Ectodermal cell (in vitro differentiated cells): ENCODE measurements around the gene GOLGA1.

Experiments used
- H3K27ac ChIP-seq: 2 replicates; pipeline ENCODE4 v1.7.0; 2013; ENCODE audit warnings: mild to moderate bottlenecking, low read depth, low read length; ENCODE audit not compliant: insufficient read depth, poor library complexity, severe bottlenecking
- H3K27me3 ChIP-seq: 2 replicates; pipeline ENCODE4 v1.7.0; 2013; ENCODE audit warnings: mild to moderate bottlenecking, low read length; ENCODE audit not compliant: insufficient read depth, control insufficient read depth, poor library complexity, severe bottlenecking
- H3K36me3 ChIP-seq: one replicate; pipeline ENCODE4 v1.7.0; 2013; ENCODE audit warnings: low read length; ENCODE audit not compliant: control insufficient read depth, insufficient read depth
- H3K4me1 ChIP-seq: one replicate; pipeline ENCODE4 v1.7.0; 2013; ENCODE audit warnings: low read length; ENCODE audit not compliant: control insufficient read depth, insufficient read depth
- H3K4me3 ChIP-seq: 2 replicates; pipeline ENCODE4 v1.7.0; 2013; ENCODE audit warnings: low read depth, low read length, control low read depth; ENCODE audit not compliant: insufficient read depth
- H3K9me3 ChIP-seq: 2 replicates; pipeline ENCODE4 v1.7.0; 2013; ENCODE audit warnings: mild to moderate bottlenecking, low read length, moderate library complexity; ENCODE audit not compliant: control insufficient read depth
- WGBS, 2 experiments: methylation state at CpG; one replicate each; pipeline ENCODE4 v1.1.7; 2013; ENCODE audit warnings: missing lambda C conversion rate in 2 of 2; 5-methylcytosine and 5-hydroxymethylcytosine counted together

The GOLGA1 gene

DNA sequence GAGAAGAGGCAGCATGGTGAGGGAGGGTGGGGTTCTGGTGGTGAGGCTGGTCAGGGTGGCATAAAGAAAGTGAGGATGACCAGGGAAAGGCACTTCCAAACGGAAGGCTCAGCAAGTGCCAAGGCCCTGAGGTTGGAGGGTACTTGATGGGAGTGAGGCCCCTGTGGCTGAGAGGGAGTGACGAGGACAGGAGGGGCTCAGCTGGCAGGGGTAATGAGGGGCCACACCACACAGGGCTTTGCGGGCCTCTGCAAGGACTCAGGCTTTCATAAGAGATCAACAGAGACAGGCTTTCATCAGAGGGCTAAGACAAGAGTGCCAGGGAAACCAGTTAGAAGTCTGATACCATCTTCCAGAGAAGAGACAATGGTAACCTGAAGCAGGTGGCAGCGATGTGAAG lies 55.3 kb downstream of the GOLGA1 start:
- H3K27me3 ChIP-seq: no peaks in the 10 kb centered on the region

DNA sequence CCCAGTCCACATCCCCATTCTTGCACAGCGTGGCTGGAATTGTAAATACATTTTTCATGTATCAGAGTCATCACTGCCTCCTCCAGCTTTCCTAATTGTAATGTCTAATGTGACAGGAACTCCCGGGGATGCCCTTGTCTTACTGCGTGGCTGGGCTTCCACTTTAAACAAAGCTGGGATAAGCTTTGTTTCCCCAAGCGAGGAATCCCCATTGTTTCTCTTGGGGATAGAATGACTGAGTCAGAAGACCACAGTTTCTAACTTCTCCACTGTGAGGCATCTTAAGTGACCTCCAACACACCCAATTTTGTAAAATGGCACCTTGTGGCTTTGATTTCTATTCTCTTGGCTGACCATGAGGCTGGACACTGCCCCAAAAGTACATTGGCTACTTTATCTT lies 56.5 kb downstream of the GOLGA1 start:
- Histone ChIP-seq H3K27ac (peak overlapping the region; percentile 26), H3K4me3 (no peak overlapping the region), H3K4me1 (peaks cover 13% of the 10 kb centered on the region), H3K36me3 (no peaks in the 10 kb centered on the region), H3K9me3 (no peaks in the 10 kb centered on the region), H3K27me3 (no peaks in the 10 kb centered on the region)
- 34 to 35% methylated on average over 4 of the region's 4 CpGs for WGBS, 2 experiments

More for the DNA sequence above, 55.3 kb downstream of the GOLGA1 start:
- Histone ChIP-seq H3K4me3 (no peak overlapping the region), H3K27ac (no peak overlapping the region), H3K4me1 (peaks cover 6% of the 10 kb centered on the region), H3K36me3 (no peaks in the 10 kb centered on the region), H3K9me3 (no peaks in the 10 kb centered on the region)
- 94 to 96% methylated on average over 4 of the region's 4 CpGs for WGBS, 2 experiments

DNA sequence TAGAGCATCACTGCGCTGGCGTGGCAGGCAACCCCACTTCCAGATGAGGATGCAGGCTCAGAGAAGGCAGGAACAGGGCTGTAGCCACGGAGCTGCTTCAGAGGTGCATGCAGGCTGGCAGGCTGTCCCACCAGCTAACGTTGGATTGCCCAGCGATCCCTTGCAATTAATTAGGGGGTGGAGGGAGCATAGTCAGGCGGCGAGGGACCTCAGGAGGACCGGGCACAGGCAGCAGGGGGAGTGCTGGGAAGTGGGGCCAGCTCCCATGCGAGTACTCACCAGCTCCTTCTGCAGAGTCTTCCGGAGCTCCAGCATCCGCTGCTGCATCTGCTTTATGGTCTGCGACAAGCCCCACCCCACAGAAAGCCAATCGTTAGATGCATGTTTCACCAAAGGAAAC lies 58.7 kb downstream of the GOLGA1 start:
- H3K4me1 ChIP-seq: peaks cover 13% of the 10 kb centered on the region
- no peak overlapping the region for H3K4me3 ChIP-seq
- H3K9me3 ChIP-seq: no peaks in the 10 kb centered on the region
- WGBS, 2 experiments: 70 to 71% methylated on average over 13 of the region's 13 CpGs
- H3K36me3 ChIP-seq: no peaks in the 10 kb centered on the region
- H3K27me3 ChIP-seq: no peaks in the 10 kb centered on the region
- no peak overlapping the region for H3K27ac ChIP-seq

DNA sequence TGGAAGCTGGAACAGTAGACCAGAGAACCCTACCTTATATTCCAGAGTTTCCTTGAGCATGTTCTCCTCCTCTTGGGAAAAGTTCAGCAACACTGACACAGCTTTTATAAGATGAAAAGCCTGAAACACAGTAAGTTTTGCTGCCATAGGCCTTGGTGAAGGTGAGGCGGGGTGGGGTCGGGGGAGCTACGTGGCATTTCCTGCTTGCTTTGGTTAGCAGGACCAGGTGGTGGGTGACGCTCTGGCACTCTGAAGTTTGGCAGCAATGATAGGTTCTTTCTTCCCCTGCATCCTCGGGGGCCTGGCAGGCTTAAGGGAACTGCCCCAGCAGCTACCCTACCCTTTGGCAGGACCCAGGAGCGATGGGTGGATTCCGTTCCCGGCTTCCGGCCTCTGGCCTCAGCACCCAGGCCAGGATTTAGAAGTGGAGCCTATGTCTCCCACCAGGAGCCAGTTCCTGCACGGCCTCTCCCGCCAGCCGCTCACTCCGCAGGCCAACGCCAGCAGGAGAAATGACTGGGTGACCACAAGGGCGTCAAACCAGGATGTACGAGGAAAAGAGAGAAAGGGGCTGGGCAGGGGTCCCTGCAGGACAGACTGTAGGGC lies 59.6 kb downstream of the GOLGA1 start:
- 92% methylated on average over 16 of the region's 16 CpGs for WGBS, 2 experiments
- no peak overlapping the region for H3K4me3 ChIP-seq
- H3K27ac ChIP-seq: no peak overlapping the region
- no peaks in the 10 kb centered on the region for H3K27me3 ChIP-seq
- H3K9me3 ChIP-seq: no peaks in the 10 kb centered on the region
- peaks cover 5% of the 10 kb centered on the region for H3K36me3 ChIP-seq
- peaks cover 13% of the 10 kb centered on the region for H3K4me1 ChIP-seq

DNA sequence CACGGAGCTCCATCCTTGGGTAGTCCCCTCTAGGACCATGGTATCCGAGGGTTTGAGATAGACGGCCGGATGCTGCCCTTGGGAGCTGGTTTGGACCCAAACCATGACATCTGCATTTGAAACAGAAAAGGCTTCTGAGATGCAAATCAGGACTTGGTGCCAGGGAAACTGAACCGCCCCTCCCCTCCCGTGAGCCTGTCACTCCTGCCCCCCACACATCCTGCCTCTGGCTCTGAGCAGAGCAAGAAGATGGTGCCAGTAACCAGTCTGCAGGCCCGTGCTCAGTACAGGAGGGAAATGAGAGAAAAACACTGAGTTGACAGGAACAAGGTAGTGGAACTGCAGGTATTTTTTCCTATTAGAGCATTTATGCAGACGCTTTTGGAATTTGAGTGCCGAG lies 60.4 kb downstream of the GOLGA1 start:
- Histone ChIP-seq H3K27me3 (no peaks in the 10 kb centered on the region), H3K4me3 (no peak overlapping the region), H3K27ac (no peak overlapping the region), H3K4me1 (peaks cover 13% of the 10 kb centered on the region), H3K36me3 (peaks cover 5% of the 10 kb centered on the region), H3K9me3 (no peaks in the 10 kb centered on the region)
- WGBS, 2 experiments: 31 to 35% methylated on average over 9 of the region's 9 CpGs

DNA sequence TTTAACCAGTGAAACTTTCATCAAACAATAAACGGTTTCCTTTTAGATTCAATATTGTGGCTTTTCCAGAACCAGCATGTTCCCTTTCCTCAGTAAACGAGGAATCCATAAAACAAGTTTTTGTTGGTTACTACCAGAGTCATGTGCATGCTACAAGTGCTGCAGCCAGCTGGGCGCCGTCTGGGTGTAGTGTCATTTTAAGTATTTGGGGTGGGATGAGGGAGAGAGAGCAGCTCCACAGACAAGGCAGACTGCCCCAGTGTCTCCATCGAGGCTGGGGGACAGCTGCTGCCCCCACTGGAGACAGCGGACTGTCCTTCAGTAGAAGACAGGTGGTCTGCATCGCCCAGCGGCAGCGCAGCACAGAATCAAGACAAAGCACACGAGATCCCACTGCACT lies 61.7 kb downstream of the GOLGA1 start:
- WGBS, 2 experiments: 88 to 92% methylated on average over 10 of the region's 10 CpGs
- H3K27me3 ChIP-seq: no peaks in the 10 kb centered on the region
- no peak overlapping the region for H3K27ac ChIP-seq
- H3K4me1 ChIP-seq: peaks cover 7% of the 10 kb centered on the region
- H3K9me3 ChIP-seq: no peaks in the 10 kb centered on the region
- no peak overlapping the region for H3K4me3 ChIP-seq
- peaks cover 17% of the 10 kb centered on the region for H3K36me3 ChIP-seq

DNA sequence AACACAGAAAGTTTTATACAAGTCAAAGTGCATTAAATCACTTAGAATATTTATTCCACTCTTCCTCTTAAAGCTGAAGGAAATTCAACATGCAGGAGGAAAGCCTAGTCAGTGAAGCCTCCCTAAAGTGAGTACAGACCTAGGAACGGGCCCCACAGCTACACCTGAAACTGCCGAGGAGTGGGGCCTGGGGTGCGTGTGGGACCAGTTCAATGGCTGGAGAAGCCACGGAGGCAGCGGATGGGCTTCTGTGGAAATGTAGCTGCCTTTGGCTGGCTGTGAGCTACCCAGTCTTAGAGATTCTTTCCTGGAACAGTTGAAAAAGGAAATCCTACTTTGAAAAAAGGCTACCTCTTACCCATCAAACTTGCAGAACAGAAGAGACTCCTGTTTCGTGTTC lies 62.4 kb downstream of the GOLGA1 start:
- Histone ChIP-seq H3K4me3 (no peak overlapping the region), H3K36me3 (peaks cover 23% of the 10 kb centered on the region), H3K9me3 (no peaks in the 10 kb centered on the region), H3K27ac (peak overlapping the region; percentile 26), H3K4me1 (peaks cover 7% of the 10 kb centered on the region), H3K27me3 (no peaks in the 10 kb centered on the region)
- WGBS, 2 experiments: 93 to 95% methylated on average over 6 of the region's 6 CpGs

DNA sequence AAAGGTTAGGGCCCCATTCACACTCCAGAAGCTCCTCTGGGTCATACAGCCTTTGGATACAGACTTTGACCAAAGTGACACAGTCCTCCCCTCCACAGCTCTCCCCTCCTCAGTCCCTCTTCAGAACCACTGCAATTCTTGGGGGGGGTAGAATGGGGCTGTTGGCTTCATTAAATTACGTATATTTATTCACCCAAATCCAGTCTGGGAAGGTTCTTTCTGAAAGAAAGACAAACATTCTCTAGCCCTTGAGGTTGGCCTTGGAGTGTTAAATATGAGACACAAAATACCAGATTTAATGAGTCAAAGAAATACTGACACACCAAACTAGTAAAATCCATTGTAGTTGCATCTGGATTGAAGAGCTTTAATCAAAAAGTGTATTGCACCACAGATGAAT lies 62.9 kb downstream of the GOLGA1 start:
- H3K27ac ChIP-seq: no peak overlapping the region
- H3K4me1 ChIP-seq: peaks cover 7% of the 10 kb centered on the region
- H3K9me3 ChIP-seq: no peaks in the 10 kb centered on the region
- no peaks in the 10 kb centered on the region for H3K27me3 ChIP-seq
- peaks cover 24% of the 10 kb centered on the region for H3K36me3 ChIP-seq
- no peak overlapping the region for H3K4me3 ChIP-seq
- WGBS, 2 experiments: 100% methylated on average over 1 of the region's 1 CpG; no CpG with 5 or more reads in 1 of the 2 experiments

DNA sequence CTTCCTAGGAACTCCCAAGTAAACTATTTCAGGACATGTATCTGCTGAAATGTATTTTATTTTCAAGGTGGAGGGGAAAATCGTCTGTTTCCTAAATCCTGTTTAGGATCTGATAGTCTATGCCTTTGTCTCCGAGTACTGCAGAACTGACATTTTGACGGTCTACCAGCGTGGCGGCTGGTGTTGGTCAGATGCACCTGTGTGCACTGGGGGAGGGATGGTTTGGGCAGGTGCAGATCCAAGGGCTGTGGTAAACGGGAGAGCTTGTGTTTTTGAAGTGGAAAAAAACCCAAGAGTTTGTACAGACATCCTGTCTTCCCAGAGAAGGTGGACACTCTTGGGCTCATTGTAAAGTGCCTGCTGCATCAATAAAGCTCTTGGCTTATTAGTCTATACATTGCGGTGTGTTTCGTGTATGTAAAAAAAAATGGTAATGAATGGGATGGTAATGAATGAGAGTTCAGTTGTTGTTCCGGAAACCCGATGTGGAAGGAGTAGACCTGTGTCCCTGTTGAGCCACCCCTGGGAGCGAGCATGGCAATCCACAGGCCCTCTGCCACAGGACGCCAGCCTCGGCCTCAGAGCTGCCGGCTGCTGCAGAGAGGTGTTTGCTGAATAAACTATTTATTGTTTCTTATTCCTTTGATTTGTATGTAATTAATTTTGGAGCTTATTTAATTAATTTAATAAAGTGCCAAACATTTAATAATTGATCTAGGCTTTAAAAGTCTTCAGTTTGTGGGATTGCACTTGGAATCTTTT lies 63.7 kb downstream of the GOLGA1 start:
- Histone ChIP-seq H3K4me3 (no peak overlapping the region), H3K9me3 (no peaks in the 10 kb centered on the region), H3K4me1 (peaks cover 7% of the 10 kb centered on the region), H3K36me3 (peaks cover 24% of the 10 kb centered on the region), H3K27me3 (no peaks in the 10 kb centered on the region), H3K27ac (no peak overlapping the region)
- 96% methylated on average over 12 to 14 of the region's 14 CpGs for WGBS, 2 experiments

DNA sequence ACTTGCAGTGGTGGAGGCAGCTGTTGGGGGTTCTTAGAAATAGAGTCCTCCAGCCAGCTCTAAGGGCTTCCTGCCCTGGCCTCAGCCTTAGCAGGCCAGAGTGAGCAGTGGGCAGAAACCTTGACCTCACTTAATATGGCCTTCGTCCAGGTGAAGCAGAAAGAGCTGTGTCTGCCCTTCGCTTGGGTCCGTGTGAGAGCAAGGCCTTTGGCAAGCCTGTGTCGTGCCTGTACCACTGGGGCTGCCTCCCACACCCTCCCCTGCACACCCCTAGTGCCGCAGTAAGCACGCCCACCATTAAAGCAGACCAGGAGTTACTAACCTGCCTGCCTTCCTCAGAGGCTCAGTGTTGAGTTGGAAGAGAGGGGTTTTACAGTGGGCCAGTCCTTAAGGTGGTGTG lies 65.4 kb downstream of the GOLGA1 start:
- Histone ChIP-seq H3K27ac (no peak overlapping the region), H3K27me3 (no peaks in the 10 kb centered on the region), H3K4me1 (peaks cover 12% of the 10 kb centered on the region), H3K36me3 (peaks cover 24% of the 10 kb centered on the region), H3K4me3 (no peak overlapping the region), H3K9me3 (no peaks in the 10 kb centered on the region)
- 94 to 97% methylated on average over 6 of the region's 6 CpGs for WGBS, 2 experiments
